HEK293 (cell line): Measurements from ENCODE around the gene HIF3A.

Source experiments
- EGR2 ChIP-seq: fragments of 450-650 bp; formaldehyde crosslinking; IDR thresholded peaks from 2 replicates; pipeline ENCODE4 v1.5.1; 2016; ENCODE audit warnings: low read depth, missing biosample characterization, missing genetic modification characterization
- PBX3 ChIP-seq: sonication (generic); formaldehyde crosslinking; IDR thresholded peaks from 2 replicates; pipeline ENCODE4 v1.8.1; 2022; ENCODE audit warnings: mild to moderate bottlenecking, moderate library complexity, missing genetic modification reagents
- ZBTB49 ChIP-seq: fragments of 450-650 bp; formaldehyde crosslinking; IDR thresholded peaks from 2 replicates; pipeline ENCODE4 v1.5.1; 2016; ENCODE audit warnings: missing biosample characterization, missing genetic modification characterization, low read depth
- ZBTB7A ChIP-seq: fragments of 450-650 bp; formaldehyde crosslinking; IDR thresholded peaks from 2 replicates; pipeline ENCODE4 v1.5.1; 2016; ENCODE audit warnings: low read depth, missing biosample characterization, missing genetic modification characterization
- ZBTB8A ChIP-seq: fragments of 450-650 bp; formaldehyde crosslinking; IDR thresholded peaks from 2 replicates; pipeline ENCODE4 v1.5.1; 2016; ENCODE audit warnings: missing biosample characterization, missing genetic modification characterization
- ZFHX2 ChIP-seq: fragments of 450-650 bp; formaldehyde crosslinking; conservative IDR thresholded peaks from 2 replicates; pipeline ENCODE4 v1.5.1; 2016; ENCODE audit warnings: missing biosample characterization, missing genetic modification characterization
- ZFP37 ChIP-seq: fragments of 450-650 bp; formaldehyde crosslinking; IDR thresholded peaks from 2 replicates; pipeline ENCODE4 v1.5.1; 2016; ENCODE audit warnings: missing biosample characterization, missing genetic modification characterization
- ZFP41 ChIP-seq: fragments of 450-650 bp; formaldehyde crosslinking; IDR thresholded peaks from 2 replicates; pipeline ENCODE4 v1.5.1; 2016; ENCODE audit warnings: missing biosample characterization, missing genetic modification characterization, borderline replicate concordance
- ZNF114 ChIP-seq: fragments of 450-650 bp; formaldehyde crosslinking; IDR thresholded peaks from 2 replicates; pipeline ENCODE4 v1.5.0; 2017; ENCODE audit warnings: missing biosample characterization, missing genetic modification characterization
- ZNF121 ChIP-seq: fragments of 450-650 bp; formaldehyde crosslinking; IDR thresholded peaks from 2 replicates; pipeline ENCODE4 v1.5.1; 2016; ENCODE audit warnings: missing biosample characterization, missing genetic modification characterization
- ZNF132 ChIP-seq: fragments of 450-650 bp; formaldehyde crosslinking; IDR thresholded peaks from 2 replicates; pipeline ENCODE4 v1.5.1; 2017; ENCODE audit warnings: missing biosample characterization, missing genetic modification characterization, borderline replicate concordance
- ZNF157 ChIP-seq: fragments of 450-650 bp; formaldehyde crosslinking; IDR thresholded peaks from 2 replicates; pipeline ENCODE4 v1.5.1; 2016; ENCODE audit warnings: missing biosample characterization, missing genetic modification characterization
- ZNF174 ChIP-seq: fragments of 450-650 bp; formaldehyde crosslinking; IDR thresholded peaks from 2 replicates; pipeline ENCODE4 v1.5.0; 2017; ENCODE audit warnings: missing biosample characterization, mild to moderate bottlenecking, missing genetic modification characterization
- ZNF221 ChIP-seq: fragments of 450-650 bp; formaldehyde crosslinking; IDR thresholded peaks from 2 replicates; pipeline ENCODE4 v1.5.1; 2017; ENCODE audit warnings: missing biosample characterization, missing genetic modification characterization, borderline replicate concordance
- ZNF248 ChIP-seq: fragments of 450-650 bp; formaldehyde crosslinking; IDR thresholded peaks from 2 replicates; pipeline ENCODE4 v1.5.1; 2017; ENCODE audit warnings: missing biosample characterization, missing genetic modification characterization
- ZNF324 ChIP-seq: fragments of 450-650 bp; formaldehyde crosslinking; IDR thresholded peaks from 2 replicates; pipeline ENCODE4 v1.5.1; 2016; ENCODE audit warnings: missing biosample characterization, missing genetic modification characterization
- ZNF48 ChIP-seq: fragments of 450-650 bp; formaldehyde crosslinking; IDR thresholded peaks from 2 replicates; pipeline ENCODE4 v1.5.1; 2016; ENCODE audit warnings: missing biosample characterization, missing genetic modification characterization
- ZNF560 ChIP-seq: fragments of 450-650 bp; formaldehyde crosslinking; IDR thresholded peaks from 2 replicates; pipeline ENCODE4 v1.5.1; 2017; ENCODE audit warnings: missing biosample characterization, missing genetic modification characterization, borderline replicate concordance
- ZNF571 ChIP-seq: fragments of 450-650 bp; formaldehyde crosslinking; IDR thresholded peaks from 2 replicates; pipeline ENCODE4 v1.5.0; 2017; ENCODE audit warnings: missing biosample characterization, missing genetic modification characterization
- ZNF623 ChIP-seq: fragments of 450-650 bp; formaldehyde crosslinking; IDR thresholded peaks from 2 replicates; pipeline ENCODE4 v1.5.1; 2016; ENCODE audit warnings: missing biosample characterization, missing genetic modification characterization
- ZNF747 ChIP-seq: fragments of 450-650 bp; formaldehyde crosslinking; IDR thresholded peaks from 2 replicates; pipeline ENCODE4 v1.5.1; 2016; ENCODE audit warnings: missing biosample characterization, missing genetic modification characterization
- ZNF777 ChIP-seq: fragments of 450-650 bp; formaldehyde crosslinking; IDR thresholded peaks from 2 replicates; pipeline ENCODE4 v1.5.1; 2017; ENCODE audit warnings: missing biosample characterization, missing genetic modification characterization, borderline replicate concordance
- TF ChIP-seq, protein P1 (sequence below): fragments of 450-650 bp; formaldehyde crosslinking; IDR thresholded peaks from 2 replicates; pipeline ENCODE4 v1.5.1; 2016; ENCODE audit warnings: missing biosample characterization, missing genetic modification characterization
- TF ChIP-seq, protein P2 (sequence below): fragments of 450-650 bp; formaldehyde crosslinking; IDR thresholded peaks from 2 replicates; pipeline ENCODE4 v1.5.1; 2016; ENCODE audit warnings: missing biosample characterization, missing genetic modification characterization
- TF ChIP-seq, protein P3 (sequence below): fragments of 450-650 bp; formaldehyde crosslinking; IDR thresholded peaks from 2 replicates; pipeline ENCODE4 v1.5.1; 2017; ENCODE audit warnings: missing biosample characterization, missing genetic modification characterization
- TF ChIP-seq, protein P4 (sequence below): fragments of 450-650 bp; formaldehyde crosslinking; IDR thresholded peaks from 2 replicates; pipeline ENCODE4 v1.5.1; 2017; ENCODE audit warnings: missing biosample characterization, missing genetic modification characterization

Gene HIF3A

DNA sequence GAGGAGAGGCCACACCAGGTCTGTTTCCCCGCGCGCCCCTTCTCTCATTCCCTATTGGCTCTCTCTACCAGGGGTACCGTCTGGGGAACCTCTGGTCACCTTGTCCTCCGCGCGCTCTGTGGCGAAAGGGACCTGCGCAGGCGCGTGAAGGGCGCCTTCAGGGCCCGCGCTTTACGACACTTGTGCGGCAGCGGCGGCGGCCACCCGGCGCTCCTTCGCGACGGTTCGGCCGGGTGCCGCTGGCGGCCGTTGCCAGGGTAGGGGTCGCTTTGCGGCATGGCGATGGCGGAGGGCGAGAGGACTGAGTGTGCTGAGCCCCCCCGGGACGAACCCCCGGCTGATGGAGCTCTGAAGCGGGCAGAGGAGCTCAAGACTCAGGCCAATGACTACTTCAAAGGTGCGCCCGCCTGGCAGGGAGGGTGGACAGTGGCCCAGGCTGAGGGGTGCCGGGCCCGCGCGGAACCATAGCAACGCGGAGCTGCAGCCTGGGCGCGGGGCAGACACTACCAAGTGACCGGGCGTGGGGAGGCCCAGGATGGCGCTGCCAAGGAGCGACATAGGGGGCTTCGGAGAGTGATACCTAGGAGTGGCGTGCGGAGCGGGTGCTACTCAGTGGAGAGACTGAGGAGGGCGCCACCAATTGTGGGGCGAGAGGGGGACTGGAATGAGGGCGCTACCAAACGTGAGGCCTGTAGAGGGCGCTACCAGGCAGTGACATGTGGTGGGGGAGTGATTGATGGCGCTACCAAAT lies 50.2 kb downstream of the HIF3A start, which contains the start of gene PPP5C (continued):
- peak; percentile 79 for TF ChIP-seq ZFP37 (tag by site-specific recombination)
- no peak; the same call in 1 of the 2 replicates for TF ChIP-seq ZNF777 (tag by site-specific recombination)
- no peak; the same call in 1 of the 2 replicates for TF ChIP-seq PBX3 (CRISPR knock-in tag)
- TF ChIP-seq ZNF121: no peak
- peak; percentile 17; the same call in 1 of the 2 replicates for TF ChIP-seq ZNF623 (tag by site-specific recombination)
- TF ChIP-seq, protein P1, sequence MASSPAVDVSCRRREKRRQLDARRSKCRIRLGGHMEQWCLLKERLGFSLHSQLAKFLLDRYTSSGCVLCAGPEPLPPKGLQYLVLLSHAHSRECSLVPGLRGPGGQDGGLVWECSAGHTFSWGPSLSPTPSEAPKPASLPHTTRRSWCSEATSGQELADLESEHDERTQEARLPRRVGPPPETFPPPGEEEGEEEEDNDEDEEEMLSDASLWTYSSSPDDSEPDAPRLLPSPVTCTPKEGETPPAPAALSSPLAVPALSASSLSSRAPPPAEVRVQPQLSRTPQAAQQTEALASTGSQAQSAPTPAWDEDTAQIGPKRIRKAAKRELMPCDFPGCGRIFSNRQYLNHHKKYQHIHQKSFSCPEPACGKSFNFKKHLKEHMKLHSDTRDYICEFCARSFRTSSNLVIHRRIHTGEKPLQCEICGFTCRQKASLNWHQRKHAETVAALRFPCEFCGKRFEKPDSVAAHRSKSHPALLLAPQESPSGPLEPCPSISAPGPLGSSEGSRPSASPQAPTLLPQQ (tag by site-specific recombination): 0 out of 2 replicates have a peak, but pooled peaks have one; percentile 66
- no peak for TF ChIP-seq ZNF174 (tag by site-specific recombination)
- TF ChIP-seq, protein P2, sequence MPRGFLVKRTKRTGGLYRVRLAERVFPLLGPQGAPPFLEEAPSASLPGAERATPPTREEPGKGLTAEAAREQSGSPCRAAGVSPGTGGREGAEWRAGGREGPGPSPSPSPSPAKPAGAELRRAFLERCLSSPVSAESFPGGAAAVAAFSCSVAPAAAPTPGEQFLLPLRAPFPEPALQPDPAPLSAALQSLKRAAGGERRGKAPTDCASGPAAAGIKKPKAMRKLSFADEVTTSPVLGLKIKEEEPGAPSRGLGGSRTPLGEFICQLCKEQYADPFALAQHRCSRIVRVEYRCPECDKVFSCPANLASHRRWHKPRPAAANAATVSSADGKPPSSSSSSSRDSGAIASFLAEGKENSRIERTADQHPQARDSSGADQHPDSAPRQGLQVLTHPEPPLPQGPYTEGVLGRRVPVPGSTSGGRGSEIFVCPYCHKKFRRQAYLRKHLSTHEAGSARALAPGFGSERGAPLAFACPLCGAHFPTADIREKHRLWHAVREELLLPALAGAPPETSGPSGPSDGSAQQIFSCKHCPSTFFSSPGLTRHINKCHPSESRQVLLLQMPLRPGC (tag by site-specific recombination): no peak
- peak; percentile 88 for TF ChIP-seq ZFHX2
- TF ChIP-seq EGR2 (tag by site-specific recombination): peak; percentile 87
- TF ChIP-seq, protein P3, sequence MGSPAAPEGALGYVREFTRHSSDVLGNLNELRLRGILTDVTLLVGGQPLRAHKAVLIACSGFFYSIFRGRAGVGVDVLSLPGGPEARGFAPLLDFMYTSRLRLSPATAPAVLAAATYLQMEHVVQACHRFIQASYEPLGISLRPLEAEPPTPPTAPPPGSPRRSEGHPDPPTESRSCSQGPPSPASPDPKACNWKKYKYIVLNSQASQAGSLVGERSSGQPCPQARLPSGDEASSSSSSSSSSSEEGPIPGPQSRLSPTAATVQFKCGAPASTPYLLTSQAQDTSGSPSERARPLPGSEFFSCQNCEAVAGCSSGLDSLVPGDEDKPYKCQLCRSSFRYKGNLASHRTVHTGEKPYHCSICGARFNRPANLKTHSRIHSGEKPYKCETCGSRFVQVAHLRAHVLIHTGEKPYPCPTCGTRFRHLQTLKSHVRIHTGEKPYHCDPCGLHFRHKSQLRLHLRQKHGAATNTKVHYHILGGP (tag by site-specific recombination): no peak
- TF ChIP-seq ZNF571 (tag by site-specific recombination): no peak
- TF ChIP-seq ZBTB8A: peak; percentile 69
- TF ChIP-seq ZNF132 (tag by site-specific recombination): no peak
- TF ChIP-seq ZBTB49 (tag by site-specific recombination): no peak
- no peak for TF ChIP-seq ZFP41 (tag by site-specific recombination)
- no peak for TF ChIP-seq ZNF157
- TF ChIP-seq ZNF114 (tag by site-specific recombination): no peak
- TF ChIP-seq ZNF221 (tag by site-specific recombination): no peak
- TF ChIP-seq ZNF747 (tag by site-specific recombination): no peak
- TF ChIP-seq, protein P4, sequence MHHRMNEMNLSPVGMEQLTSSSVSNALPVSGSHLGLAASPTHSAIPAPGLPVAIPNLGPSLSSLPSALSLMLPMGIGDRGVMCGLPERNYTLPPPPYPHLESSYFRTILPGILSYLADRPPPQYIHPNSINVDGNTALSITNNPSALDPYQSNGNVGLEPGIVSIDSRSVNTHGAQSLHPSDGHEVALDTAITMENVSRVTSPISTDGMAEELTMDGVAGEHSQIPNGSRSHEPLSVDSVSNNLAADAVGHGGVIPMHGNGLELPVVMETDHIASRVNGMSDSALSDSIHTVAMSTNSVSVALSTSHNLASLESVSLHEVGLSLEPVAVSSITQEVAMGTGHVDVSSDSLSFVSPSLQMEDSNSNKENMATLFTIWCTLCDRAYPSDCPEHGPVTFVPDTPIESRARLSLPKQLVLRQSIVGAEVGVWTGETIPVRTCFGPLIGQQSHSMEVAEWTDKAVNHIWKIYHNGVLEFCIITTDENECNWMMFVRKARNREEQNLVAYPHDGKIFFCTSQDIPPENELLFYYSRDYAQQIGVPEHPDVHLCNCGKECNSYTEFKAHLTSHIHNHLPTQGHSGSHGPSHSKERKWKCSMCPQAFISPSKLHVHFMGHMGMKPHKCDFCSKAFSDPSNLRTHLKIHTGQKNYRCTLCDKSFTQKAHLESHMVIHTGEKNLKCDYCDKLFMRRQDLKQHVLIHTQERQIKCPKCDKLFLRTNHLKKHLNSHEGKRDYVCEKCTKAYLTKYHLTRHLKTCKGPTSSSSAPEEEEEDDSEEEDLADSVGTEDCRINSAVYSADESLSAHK (tag by site-specific recombination): peak; percentile 55; the same call in 1 of the 2 replicates
- TF ChIP-seq ZBTB7A (tag by site-specific recombination): 0 out of 2 replicates have a peak, but pooled peaks have one; percentile 22
- no peak for TF ChIP-seq ZNF248 (tag by site-specific recombination)
- TF ChIP-seq ZNF48 (tag by site-specific recombination): no peak
- TF ChIP-seq ZNF324 (tag by site-specific recombination): peak; percentile 63; the same call in 1 of the 2 replicates
- TF ChIP-seq ZNF560 (tag by site-specific recombination): no peak
